Nephron progenitor cell (in vitro differentiated cells): ENCODE measurements around the gene INS.
"Not testable (repeated sequence)": the region's sequence is repeated elsewhere in the genome, so short reads cannot be mapped to it uniquely, and the experiment has no call there.

Experiments used
- DNase-seq: peaks from one replicate; pipeline ENCODE4 v3.0.0; 2021
- H3K27ac Mint-ChIP-seq: 2 replicates; pipeline ENCODE4 v1.8.0; 2021; ENCODE audit warnings: mild to moderate bottlenecking, moderate library complexity, mixed read lengths
- H3K27me3 Mint-ChIP-seq: 2 replicates; pipeline ENCODE4 v1.8.0; 2021; ENCODE audit warnings: mild to moderate bottlenecking, low read depth, mixed read lengths; ENCODE audit not compliant: poor library complexity
- H3K36me3 Mint-ChIP-seq: 2 replicates; pipeline ENCODE4 v1.8.0; 2021; ENCODE audit warnings: low read depth, mixed read lengths
- H3K4me1 Mint-ChIP-seq: 2 replicates; pipeline ENCODE4 v1.8.0; 2021; ENCODE audit warnings: mixed read lengths
- H3K4me3 Mint-ChIP-seq: 2 replicates; pipeline ENCODE4 v1.8.0; 2021; ENCODE audit warnings: mild to moderate bottlenecking, moderate library complexity, mixed read lengths
- H3K9me3 Mint-ChIP-seq: 2 replicates; pipeline ENCODE4 v1.8.0; 2021; ENCODE audit warnings: mild to moderate bottlenecking, moderate library complexity, mixed read lengths
- TF ChIP-seq, protein P1 (sequence below): fragments of 200-600 bp; sonication (generic); IDR thresholded peaks from 2 replicates; pipeline ENCODE4 v1.5.0; 2021; ENCODE audit warnings: antibody characterized with exemption

Gene INS

GRCh38 chr11:2195756-2196088, 34.7 kb upstream of the INS start:
- TF ChIP-seq, protein P1, sequence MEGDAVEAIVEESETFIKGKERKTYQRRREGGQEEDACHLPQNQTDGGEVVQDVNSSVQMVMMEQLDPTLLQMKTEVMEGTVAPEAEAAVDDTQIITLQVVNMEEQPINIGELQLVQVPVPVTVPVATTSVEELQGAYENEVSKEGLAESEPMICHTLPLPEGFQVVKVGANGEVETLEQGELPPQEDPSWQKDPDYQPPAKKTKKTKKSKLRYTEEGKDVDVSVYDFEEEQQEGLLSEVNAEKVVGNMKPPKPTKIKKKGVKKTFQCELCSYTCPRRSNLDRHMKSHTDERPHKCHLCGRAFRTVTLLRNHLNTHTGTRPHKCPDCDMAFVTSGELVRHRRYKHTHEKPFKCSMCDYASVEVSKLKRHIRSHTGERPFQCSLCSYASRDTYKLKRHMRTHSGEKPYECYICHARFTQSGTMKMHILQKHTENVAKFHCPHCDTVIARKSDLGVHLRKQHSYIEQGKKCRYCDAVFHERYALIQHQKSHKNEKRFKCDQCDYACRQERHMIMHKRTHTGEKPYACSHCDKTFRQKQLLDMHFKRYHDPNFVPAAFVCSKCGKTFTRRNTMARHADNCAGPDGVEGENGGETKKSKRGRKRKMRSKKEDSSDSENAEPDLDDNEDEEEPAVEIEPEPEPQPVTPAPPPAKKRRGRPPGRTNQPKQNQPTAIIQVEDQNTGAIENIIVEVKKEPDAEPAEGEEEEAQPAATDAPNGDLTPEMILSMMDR: no peak
- peaks cover 10% of the 10 kb centered on the region for H3K27me3 Mint-ChIP-seq
- H3K9me3 Mint-ChIP-seq: no peaks in the 10 kb centered on the region
- H3K4me1 Mint-ChIP-seq: peaks cover 31% of the 10 kb centered on the region
- DNase-seq: no peak
- H3K4me3 Mint-ChIP-seq: no peak overlapping the region
- H3K36me3 Mint-ChIP-seq: no peaks in the 10 kb centered on the region
- no peak overlapping the region for H3K27ac Mint-ChIP-seq

DNA sequence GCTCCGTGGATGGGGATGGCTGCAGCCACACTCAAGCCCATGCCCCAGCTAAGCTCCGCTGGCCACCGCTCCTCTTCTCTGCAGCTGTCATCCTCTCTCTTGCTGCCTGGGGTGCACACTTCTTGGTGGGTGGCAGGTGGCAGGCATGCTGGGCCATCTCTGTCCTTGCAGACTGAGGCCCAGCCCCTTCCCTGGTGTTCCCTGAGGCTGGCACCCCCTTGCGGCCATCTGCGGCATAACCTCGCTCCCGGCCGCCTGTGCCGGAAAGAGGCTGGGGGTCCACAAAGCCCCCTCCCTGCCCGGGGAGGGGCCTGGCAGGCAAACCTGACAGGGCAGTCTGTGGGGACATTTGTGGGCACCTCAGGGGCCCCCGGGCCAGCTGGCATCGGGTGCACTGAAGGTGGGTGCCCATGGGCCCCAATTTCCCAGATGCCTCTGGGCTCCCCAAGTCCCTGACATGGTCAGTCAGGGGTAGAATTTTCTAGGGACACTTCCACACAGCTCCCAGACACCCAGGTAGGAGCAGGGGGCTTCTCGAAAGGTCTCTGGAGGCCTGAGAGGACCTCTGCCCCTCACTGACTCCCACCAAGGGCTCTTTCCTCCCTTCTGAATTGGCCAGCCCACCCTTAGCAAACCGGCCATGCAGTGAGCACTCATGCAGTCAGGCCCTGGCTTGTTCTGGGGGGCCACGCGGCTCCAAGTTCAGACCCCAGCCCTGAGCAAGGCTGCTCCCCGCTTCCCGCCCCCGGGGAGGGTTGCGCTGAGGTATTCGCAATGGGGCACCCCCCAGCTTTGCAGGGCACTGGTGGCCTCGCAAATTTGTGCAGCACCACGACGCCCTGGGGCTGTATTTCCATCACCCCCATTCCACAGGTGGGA, 34.1 kb upstream of the INS start:
- Mint-ChIP-seq H3K36me3 (no peaks in the 10 kb centered on the region), H3K9me3 (no peaks in the 10 kb centered on the region), H3K4me3 (no peak overlapping the region), H3K4me1 (peaks cover 36% of the 10 kb centered on the region), H3K27me3 (peaks cover 10% of the 10 kb centered on the region), H3K27ac (no peak overlapping the region)
- TF ChIP-seq, protein P1: peak; percentile 98
- peak; percentile 89 for DNase-seq

GRCh38 chr11:2193888-2194595, 33.0 kb upstream of the INS start:
- H3K4me3 Mint-ChIP-seq, H3K27ac Mint-ChIP-seq, DNase-seq, H3K36me3 Mint-ChIP-seq, H3K9me3 Mint-ChIP-seq: not testable (repeated sequence)
- H3K27me3 Mint-ChIP-seq: peaks cover 14% of the 10 kb centered on the region
- H3K4me1 Mint-ChIP-seq: peaks cover 42% of the 10 kb centered on the region

- H3K27me3 Mint-ChIP-seq: peaks cover 14% of the 10 kb centered on the region
- DNase-seq: no peak
- no peaks in the 10 kb centered on the region for H3K36me3 Mint-ChIP-seq
- H3K4me1 Mint-ChIP-seq: peaks cover 42% of the 10 kb centered on the region
- TF ChIP-seq, protein P1: no peak
- no peaks in the 10 kb centered on the region for H3K9me3 Mint-ChIP-seq
- H3K4me3 Mint-ChIP-seq: no peak overlapping the region
- no peak overlapping the region for H3K27ac Mint-ChIP-seq
Measured at GRCh38 chr11:2193099-2193887, 32.3 kb upstream of the INS start.

- H3K27ac Mint-ChIP-seq: no peak overlapping the region
- TF ChIP-seq, protein P1: no peak
- H3K4me3 Mint-ChIP-seq: no peak overlapping the region
- DNase-seq: no peak
- no peaks in the 10 kb centered on the region for H3K36me3 Mint-ChIP-seq
- H3K9me3 Mint-ChIP-seq: no peaks in the 10 kb centered on the region
- peaks cover 14% of the 10 kb centered on the region for H3K27me3 Mint-ChIP-seq
- H3K4me1 Mint-ChIP-seq: peaks cover 34% of the 10 kb centered on the region
Measured at GRCh38 chr11:2192435-2192834, 31.4 kb upstream of the INS start.

DNA sequence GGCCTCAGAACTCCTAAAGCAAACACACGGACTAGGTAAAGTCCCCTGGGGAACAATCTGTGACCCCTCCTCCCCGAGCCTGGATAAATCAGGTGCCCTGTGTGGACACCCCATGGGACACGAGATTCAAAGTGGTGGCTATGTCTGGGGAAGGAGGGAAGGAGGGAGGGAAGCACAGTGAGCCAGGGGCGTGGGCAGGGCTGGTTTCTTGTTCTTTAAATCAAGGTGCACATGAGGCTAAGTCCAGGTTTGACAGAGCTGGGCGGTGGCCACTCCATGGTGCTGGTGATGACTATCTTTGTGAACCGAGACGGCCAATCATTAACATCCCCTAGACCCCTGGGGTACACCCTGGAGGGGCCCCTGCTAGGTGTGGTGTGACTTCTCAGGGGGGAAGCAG, 30.9 kb upstream of the INS start:
- Mint-ChIP-seq H3K9me3 (no peaks in the 10 kb centered on the region), H3K27ac (no peak overlapping the region), H3K27me3 (peaks cover 11% of the 10 kb centered on the region), H3K4me1 (peaks cover 31% of the 10 kb centered on the region), H3K4me3 (no peak overlapping the region), H3K36me3 (no peaks in the 10 kb centered on the region)
- no peak for DNase-seq
- TF ChIP-seq, protein P1: no peak
